GM19324 (cell line): ENCODE results near the gene GRID2IP.

Source experiments
- ATAC-seq: cut with Tn5 transposase; IDR thresholded peaks from one replicate; pipeline ENCODE4 v1.9.1; 2021; ENCODE audit warnings: mild to moderate bottlenecking, moderate library complexity; ENCODE audit not compliant: unreplicated experiment, low FRiP score

GRID2IP gene

DNA sequence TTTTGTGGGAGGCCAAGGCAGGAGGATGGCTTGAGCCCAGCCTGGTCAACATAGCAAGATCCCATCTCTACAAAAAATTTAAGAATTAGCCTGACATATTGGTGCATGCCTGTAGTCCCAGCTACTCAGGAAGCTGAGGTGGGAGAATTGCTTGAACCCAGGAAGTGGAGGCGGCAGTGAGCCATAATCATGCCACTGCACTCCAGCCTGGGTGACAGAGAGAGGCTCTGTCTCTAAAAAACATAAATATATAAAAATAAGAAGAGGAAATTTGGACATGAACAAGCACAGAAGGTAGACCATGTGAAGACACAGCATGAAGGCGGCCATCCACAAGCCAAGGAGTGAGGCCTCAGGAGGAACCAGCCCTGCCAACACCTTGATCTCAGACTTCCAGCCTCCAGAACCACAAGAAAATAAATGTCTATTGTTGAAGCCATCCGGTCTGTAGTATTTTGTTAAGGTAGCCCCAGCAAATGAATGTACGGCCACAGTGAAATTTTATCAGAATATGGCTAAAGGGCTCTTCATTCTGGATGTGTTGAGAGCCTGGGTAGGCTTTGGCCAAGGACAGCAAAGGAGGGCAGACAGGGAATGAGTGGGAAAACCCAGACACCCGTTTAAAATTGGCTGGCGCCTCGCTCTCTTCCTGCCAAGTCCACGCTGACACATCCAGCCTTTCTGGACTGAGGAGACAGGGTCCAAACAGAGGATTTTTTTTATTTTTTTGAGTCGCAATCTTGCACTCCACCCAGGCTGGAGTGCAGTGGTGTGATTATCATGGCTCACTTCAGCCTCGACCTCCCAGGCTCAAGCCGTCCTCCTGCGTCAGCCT is 12.9 kb upstream of the GRID2IP start:
- no peak for ATAC-seq

DNA sequence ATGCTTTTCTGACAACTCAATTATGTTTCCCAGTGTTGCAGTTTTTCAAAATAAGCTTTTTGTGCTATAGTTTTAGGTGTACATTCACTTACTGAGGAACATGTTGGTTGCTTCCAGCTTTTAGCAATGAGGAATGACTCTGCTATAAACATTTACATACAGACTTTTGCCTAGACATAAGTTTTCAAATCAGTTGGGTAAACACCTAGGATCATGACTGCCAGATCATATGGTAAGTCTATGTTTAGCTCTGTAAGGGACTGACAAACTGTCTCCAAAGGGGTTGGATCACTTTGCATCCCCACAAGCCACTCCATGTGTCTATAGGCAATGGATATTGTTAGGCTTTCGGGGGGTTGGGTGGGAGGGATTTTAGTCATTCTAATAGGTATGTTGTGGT is 10.8 kb upstream of the GRID2IP start:
- no peak for ATAC-seq

DNA sequence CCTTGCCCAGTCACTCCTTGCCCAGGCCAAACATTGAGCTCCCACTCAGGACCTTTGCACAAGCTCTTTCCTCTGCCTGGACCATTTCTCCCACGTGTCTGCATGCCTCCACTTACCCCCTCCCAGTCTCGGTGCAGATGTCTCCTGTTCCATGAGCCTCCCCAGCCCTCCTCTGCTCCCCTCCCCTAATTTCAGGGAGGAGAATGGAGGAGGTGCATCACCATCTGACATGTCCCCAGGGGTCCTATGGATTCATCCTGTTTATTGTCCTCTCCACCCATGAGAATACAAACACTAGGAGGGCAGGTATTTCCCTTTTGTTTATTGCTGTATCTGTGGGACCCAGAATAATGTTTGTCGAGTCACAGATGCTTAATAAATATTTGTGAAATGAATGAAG is 8.6 kb upstream of the GRID2IP start:
- no peak for ATAC-seq

DNA sequence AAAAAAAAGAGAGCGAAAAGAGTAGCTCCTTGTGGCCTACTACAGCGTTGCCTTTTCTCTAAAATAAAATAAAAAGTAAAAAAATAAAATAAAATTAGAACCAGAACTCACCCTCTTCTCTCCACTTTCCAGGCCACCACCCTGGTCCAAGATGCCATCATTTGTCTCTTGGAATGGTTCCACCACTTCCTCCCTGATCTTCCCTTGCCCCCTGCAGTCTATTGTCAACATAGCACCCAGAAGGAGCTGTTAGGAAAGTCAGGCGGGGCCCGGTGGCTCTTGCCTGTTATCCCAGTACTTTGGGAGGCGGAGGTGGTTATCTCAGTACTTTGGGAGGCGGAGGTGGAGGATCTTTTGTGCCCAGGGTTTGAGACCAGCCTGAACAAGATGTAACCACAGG is 7.6 kb upstream of the GRID2IP start:
- no peak for ATAC-seq

DNA sequence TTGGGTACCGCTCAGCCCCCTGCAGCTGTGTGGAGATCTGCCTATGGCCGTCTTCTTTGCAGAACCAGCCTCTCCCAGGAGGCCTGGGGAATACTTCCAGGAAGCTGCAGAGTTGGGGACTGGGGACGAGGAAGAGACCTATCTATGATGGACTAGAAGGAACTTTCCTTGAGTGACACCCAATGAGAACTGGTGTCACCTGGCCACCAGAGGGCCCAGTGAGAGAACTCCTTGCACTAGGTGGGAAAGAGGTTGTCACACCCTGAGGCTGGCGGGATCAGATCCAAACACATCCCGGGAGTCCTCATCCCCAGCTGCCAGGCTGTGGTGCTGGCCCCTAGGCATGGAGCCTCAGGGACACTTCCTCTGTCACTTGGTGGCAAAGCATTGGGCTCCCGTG is 4.9 kb upstream of the GRID2IP start:
- ATAC-seq: no peak

- no peak for ATAC-seq
Measured at GRCh38 chr7:6554848-6555247, 3.6 kb upstream of the GRID2IP start.

- ATAC-seq: no peak
Measured at GRCh38 chr7:6553448-6554044, 2.3 kb upstream of the GRID2IP start.

GRCh38 chr7:6547400-6547799 is 3.9 kb downstream of the GRID2IP start:
- no peak for ATAC-seq

GRCh38 chr7:6546498-6547251 is 4.6 kb downstream of the GRID2IP start:
- ATAC-seq: no peak

- no peak for ATAC-seq
Measured at GRCh38 chr7:6545398-6546126, 5.7 kb downstream of the GRID2IP start.

GRCh38 chr7:6542368-6542767 is 8.9 kb downstream of the GRID2IP start:
- ATAC-seq: no peak

- ATAC-seq: no peak
Measured at GRCh38 chr7:6536262-6537260, 14.7 kb downstream of the GRID2IP start.

GRCh38 chr7:6533893-6534495 is 17.3 kb downstream of the GRID2IP start:
- ATAC-seq: no peak

DNA sequence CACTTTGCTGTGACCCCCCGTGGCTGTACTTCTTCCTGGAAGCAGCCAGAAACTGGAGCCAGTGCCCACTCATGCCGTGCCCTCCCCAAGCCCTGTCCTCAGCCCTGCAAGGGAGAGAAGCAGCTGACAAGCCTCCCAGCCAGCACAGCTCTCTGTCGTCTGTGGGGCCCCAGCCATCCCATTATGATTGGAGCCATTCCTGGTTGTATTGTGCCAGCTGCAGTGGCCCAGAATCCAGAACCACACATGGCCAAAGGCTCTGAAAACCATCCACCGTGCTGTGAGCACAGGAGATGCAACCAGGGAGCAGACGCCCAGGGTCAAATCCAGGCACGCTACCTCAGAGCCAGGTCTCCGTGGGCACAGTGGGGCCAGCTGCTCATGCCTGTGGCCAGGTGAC is 18.7 kb downstream of the GRID2IP start:
- no peak for ATAC-seq

- ATAC-seq: no peak
Measured at GRCh38 chr7:6531492-6532279, 19.6 kb downstream of the GRID2IP start.

GRCh38 chr7:6530626-6531491 is 20.4 kb downstream of the GRID2IP start:
- no peak for ATAC-seq

DNA sequence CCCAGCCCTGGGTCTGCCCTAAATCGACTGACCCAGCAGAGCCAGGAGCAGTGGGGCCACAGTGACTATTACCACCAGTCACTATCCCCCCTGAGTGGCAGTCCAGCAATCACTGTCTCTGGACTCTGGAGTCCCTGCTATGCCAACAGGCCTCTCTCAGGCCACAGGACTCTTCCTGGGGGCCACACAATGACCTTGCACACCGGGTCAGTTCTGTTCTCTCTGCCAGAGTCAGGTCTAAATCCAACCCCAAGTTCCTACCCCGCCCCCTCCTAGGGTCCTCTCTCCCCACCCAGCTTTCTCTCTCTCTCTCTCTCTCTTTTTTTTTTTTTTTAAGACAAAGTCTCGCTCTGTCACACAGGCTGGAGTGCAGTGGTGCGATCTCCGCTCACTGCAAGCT is 21.6 kb downstream of the GRID2IP start:
- ATAC-seq: no peak
